Measurements from ENCODE around the gene TRIM59.

GRCh38 chr3:160471892-160472291, 22.3 kb upstream of the TRIM59 start:
- no peak for TF ChIP-seq POLR2AphosphoS5 (IDR thresholded peaks at IDR 0.05; ENCODE audit: borderline replicate concordance, low read depth, low read length)
- no peak for TF ChIP-seq EZH2 (IDR thresholded peaks at IDR 0.05)
- TF ChIP-seq FOXP2 (optimal IDR thresholded peaks at IDR 0.05; ENCODE audit: control extremely low read depth, extremely low read length, insufficient read depth): no peak
